Measurements from ENCODE around the gene PANK4.
A peak's percentile ranks its signal among the peaks of the same experiment; 100 is the strongest.

Gene PANK4

DNA sequence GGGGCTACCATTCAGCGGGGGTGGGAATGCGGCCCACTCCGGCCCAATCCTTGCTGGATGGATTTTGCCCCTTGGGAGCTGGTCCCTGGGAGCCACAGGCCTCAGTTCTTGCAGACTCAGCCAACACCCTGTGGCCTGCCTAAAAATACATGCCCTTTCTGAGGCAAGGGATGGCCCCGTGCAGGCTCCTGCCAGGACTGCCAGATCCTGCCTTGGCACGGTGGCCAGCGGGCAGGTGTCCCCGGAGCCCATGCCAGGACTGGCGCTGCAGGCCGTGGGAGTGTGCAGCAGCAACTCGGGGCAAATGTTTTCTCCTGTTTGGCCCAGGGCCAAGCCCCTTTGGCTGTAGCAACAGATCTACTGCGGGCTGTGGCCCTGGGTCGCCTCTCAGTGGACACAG is 1.6 kb upstream of the PANK4 start:
- no peak for DNase-seq

DNA sequence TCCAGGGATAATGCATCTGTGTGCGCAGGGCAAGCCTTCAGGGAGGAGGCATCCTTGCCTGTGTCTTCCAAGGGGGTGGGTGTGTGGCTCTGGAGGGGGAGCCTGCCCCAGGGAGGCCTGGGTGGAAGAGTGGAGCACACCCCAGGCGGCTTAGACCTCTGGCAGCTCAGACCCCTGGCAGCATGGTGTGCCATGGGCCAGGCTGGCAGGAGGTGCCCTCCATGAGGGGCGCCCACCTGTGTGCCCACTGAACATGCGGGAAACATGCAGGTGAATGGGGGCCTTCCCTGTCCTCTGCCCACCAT is 1.1 kb upstream of the PANK4 start:
- DNase-seq = no peak

DNA sequence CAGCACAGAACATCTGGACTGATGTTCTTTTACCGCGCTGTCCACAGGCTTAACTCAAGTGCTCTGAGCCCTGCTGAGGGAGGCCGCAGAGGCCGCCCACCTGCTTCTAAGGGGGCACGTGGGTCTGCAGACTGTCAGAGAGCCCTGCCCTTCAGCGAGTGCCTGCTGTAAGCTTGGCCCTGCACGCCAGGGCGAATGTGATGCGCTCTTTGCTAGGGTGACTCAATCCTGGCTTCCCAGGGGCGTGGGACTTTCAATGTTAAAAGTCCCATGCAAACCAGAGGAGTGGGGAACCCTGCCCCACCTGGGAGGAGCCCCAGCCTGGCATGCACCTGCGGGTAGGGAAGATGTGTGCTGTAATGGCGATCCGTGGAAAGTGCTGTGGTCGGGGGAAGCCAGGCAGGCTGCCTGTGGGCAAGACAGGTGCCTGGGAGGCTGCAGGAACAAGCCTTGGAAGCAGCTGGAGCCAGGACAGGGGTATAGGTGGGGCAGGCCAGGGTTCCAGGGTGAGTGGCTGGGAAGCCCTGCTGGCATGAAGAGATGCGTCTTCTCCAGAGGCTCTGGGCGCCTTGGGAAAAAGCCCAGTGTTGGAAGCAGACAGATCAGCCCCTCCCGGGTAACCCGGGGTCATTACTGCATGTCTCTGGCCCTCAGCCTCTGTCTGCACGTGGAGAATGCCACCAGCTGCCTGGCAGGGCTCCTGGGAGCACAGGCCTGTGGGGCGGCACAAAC is 594 bp upstream of the PANK4 start:
- DNase-seq = peak; percentile 74

DNA sequence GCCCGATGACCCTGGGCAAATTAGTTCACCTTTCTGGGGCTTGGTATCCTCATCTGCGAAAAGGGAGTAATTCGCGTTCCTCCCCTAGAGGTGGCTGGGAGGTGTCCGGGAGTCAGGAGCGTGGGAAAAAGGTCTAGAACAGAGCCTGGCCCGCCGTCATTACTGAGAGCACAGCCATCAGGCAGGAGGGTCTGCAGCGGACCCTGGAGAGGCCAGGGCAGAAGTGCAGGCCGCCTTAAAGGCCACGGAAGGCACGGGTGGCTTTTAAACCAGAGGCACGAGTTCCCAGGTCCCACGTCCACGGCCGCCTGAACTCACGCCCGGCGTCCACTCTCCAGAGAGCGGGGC is 850 bp downstream of the PANK4 start:
- no peak for DNase-seq

DNA sequence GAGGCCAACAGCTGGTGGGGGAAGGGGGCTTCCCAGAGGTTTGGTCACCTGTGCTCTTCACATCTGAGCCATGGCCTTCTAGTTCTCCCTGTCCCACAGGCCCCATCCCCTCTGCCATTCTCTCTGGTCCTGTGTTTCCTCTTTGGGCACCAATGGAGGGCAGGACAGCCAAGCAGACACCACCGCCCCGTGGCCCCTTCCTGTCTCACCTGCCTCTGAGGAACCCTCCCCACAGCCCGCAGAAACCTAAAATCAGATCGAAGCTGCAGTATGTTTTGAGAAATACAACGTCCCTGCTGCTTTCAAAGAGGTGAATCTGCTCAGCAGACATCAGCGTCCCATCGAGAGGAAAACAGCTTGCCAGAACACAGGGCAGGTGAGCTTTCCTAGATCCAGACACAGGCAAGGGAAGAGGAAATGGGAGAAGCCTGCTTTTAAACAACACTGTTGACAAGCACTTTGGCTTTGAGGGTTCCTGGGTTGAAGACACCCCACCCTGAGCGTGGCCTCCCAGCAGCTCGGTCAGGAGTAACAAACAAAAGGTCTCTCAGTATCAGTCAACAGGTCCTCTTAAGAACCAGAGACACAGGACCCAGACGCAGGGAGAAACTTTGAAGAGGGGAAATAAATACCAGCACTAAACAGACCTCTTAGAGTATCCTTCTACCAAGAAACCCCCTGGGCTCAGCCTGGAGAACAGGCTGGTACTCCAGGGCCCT is 2.3 kb downstream of the PANK4 start:
- no peak for DNase-seq

DNA sequence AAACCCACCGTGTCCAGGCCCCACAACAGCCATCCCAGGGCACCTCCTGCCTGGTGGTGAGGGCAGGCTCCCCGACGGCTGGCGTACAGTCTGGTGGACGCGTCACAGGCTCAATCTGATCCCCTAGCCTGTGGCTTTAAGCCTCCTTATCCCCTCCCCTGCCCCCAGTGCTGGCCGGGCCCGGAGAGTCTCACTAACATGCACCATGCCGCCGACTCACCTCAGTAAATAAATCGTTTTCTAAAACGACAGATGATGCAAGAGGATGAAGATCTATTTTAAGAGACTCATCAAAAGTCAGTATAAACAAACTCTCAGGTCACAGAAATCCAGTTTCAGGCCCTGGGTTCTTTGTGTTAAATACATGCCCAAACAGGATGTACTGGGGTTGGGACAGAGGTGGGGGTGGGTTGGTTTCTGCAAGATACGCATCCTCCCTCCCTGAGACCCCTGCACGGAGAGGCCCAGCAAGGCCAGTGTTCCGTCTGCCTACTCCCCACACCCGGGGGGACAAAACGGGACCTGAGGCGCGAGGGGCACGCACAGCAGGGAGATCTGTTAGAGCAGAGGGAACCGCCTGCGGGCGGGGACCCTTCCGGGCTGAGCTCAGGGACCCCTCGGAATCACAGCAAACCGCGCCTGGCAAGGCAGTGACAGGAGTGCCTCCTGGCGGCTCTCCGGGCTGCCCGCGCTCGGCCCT is 3.1 kb downstream of the PANK4 start:
- DNase-seq = no peak

DNA sequence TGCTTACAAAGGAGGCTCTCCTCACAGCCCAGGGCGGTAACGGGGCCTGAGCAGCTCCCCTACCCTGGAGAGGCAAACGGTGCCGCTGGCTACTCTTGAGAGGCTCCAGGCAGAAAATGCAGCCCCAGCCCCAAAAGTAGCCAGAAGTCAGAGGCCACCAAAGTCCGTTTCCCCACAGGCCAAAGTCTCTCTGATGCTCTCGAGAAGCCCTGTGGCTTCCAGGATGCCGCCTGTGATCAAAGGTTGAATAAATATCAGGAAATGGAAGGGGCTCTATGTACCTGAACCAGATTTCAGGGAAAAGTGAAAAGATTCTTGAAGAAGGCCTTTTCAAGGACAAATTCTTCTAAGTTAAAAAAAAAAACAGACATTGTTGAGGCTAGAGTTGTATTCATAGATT is 4.2 kb downstream of the PANK4 start:
- no peak for DNase-seq

DNA sequence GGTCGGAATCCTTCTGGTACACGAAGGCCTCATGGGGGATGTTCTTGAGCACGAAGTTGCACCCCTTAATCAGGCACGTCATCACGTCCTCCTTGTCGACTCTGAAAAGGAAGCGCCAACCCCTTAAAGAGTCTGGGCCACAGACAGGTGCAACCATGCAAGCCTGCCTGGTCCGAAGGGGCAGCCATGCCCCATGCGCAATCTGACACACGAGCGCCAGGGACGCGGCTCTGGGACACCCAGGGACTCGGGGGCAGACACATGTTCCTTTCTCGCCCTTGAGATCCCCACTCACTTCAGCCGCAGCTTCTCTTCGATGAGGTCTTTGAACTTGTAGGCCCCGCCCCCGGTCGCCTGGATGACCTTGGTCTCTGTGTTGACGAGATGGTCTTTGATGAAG is 5.6 kb downstream of the PANK4 start:
- no peak for DNase-seq

DNA sequence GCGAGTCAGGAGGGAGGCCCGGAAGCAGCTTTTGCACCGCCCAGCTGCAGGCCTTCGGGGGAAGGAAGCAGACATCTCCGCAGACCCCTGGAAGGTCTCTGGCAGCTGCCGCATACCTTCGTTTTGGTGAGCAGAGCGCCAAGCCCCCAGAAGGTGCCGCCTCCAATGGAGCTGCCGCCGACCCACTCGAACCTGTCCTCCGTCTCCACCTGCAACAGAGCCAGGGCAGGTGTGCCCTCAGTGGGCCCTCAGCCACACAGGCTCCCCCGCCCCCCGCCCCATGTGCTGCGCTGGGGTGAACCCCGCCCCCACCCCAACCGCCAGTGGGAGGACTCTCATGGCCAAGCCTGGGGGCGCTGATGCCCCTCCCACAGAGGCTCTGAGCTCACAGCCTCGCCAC is 6.2 kb downstream of the PANK4 start:
- no peak for DNase-seq

DNA sequence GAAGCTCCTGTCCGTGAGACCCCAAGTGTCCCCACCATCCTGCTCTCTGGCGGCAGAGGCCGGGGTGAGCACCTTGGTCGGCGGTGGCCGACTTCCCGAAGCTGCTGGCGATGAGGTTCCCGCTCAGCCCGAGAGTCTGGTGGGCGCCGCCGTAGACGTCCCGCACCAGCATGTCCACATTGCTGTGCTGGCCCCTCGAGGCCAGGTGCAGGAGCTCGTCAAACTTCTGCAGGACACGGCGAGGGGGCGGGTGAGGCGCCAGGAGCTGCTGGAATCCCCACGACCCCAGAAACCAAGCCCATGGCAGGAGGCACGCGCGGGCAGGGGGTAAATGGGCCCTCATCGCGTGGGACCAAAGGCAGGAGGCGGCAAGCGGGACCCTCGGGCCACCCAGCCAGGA is 6.7 kb downstream of the PANK4 start:
- no peak for DNase-seq

DNA sequence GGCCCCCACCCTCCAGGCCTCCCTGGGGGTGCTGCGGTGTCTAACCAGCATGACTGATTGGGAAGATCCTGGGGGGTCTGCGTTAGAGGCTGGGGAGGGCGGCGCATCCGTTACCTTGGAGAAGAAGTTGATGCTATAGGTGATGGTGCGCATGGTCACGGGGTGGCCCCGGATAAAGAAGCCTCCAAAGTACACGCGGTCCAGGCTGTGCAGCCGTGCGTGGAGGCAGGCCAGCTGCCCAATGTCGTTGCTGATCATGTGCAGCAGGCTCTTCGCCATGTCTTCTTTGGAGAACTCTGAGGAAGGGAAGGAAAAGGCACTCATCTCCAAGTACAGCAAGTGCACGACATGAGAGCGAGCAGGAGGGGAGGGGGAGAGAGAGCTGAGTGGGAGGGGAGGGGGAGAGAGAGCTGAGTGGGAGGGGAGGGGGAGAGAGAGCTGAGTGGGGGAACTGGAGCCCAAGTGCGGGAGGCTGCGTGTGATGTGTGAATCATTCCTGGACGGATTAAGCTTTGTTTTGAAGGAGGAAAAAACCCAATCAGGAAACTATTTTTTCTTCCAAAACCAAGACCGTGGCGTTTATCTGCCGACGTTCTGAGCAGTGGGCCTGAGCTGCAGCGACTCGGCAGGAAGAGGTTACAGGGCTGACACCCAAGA is 7.2 kb downstream of the PANK4 start:
- DNase-seq = no peak

DNA sequence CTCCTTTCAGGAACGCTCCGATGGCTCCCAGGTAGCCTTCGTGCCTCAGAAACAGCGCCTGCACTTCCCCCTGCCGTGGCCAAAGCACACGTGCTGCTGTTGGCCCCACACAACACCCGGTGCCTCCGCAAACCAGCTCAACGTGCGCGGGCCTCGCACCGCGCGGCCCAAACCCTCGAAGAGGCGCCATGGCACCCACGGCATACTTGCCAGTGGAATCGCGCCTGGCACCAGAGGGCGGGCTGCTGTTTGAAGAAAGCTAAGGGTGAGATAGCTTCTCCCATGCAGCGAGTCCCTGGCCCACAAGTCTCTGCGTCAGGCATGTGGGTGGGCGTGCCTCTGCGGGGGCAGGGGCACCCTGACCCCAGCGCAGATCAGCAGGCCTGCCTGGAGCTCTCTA is 7.9 kb downstream of the PANK4 start:
- DNase-seq = no peak

DNA sequence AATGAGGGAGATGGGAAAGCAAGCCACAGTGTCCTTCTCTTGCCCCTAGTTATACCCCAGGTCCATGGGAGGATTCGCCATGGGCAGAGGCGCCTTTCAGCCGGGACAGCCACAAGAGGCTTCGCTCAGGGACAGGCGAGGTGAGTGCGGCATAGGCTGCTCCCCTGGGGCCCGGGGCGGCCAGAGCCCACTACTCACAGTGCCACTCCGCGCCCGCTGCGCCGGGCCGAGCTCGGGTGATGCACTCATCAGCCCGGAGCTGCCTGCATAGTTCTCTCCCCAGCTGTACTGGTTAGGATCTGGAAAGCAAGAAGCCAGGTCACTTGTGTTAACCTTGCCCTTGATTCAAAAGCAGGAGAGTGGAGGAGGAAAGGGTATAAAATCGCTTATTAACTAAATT is 8.4 kb downstream of the PANK4 start:
- no peak for DNase-seq

DNA sequence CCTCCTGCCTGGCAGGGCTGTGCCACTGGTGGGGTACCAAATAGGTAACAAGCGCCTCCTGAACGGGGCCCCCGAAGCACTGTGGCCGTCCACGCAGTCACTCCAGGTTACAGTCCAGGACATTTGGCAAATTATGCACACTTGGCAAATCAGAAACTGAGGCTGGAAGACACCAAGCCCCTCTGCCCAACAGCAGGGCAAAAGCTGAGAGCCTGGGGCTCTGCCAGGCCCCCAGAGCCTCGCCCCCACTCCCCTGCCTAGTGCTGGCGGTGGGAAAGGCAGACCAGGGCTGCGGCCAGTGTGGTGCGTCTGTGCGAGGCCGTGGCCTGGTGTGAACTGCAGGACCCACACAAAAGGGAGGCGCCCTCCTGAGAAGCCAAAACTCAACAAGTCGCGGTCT is 9.4 kb downstream of the PANK4 start:
- DNase-seq = no peak

DNA sequence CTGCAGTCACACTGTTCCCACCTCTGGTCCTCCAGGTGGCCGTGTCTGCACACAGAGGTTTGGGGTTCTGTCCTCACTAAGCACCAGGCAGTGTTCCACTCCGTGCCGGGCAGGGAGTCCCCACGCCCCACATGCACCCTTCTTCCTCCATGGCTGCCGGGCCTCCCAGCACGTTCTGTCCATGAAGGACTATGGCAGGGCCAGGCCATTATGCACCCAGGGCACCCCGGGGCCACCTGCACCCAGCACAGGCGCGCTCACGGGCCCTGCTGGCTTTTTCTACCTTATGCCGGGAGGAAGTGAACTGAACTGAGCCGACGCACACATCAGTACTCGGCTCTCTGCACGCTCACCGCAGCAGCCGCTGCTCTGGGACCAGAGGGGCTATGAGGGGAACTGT is 10.3 kb downstream of the PANK4 start:
- DNase-seq = no peak

DNA sequence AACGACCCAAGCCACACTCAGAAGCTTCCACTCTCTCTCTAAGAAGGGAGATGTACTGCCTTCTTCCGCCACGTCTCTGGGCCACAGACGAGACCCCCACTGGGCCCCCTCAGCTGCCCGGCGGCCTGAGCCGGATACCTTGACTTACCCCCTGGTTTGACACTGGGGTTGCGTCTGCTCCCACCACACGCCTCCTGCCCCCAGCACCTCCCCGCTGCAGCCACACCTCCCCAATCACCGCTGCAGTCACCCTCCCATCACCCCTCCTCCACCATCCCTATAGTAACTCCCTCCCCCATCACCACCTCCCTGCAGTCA is 10.7 kb downstream of the PANK4 start:
- no peak for DNase-seq

DNA sequence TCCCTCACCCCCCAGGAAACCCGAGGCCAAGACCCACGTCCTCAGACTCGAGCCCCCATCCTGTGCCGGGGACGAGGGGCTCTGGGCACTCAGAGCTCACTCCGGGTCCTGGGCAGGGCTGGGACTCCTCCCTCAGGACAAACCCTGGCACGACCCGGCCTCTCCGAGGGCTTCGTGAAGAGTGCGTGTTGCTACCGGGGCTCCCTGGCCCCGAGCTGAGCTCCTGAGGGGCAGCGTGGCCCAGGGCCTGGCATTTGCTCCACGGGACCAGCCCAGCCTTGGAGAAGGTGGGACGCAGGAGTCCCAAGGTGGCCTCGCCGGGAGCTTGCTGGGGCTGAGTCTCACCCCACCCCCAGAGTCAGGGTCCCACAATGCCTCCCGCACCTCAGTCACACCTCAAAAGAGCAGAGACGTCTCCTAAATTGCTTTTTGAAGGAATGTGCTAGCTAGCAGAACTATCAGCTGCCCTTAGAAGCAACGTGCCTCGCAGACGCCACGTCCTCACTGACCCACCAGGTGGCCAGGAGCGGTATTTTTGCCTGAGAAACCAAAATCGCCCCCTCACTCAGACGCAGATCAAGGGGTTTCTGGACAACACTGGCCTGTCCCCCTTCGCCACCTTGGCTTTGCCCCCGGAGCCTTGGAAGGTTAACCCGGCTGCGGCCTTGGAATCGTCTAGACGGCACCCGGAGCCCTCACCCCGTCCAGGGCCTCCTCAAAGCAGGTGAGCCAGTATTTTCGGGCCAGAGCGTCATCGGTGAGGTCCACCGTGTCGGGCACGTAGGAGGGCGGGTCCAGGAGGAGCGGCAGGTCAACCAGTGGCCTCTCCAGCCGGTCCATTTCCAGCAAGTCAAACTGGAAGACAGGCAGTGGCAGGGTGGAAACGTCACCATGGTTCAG is 11.3 kb downstream of the PANK4 start:
- DNase-seq = no peak

DNA sequence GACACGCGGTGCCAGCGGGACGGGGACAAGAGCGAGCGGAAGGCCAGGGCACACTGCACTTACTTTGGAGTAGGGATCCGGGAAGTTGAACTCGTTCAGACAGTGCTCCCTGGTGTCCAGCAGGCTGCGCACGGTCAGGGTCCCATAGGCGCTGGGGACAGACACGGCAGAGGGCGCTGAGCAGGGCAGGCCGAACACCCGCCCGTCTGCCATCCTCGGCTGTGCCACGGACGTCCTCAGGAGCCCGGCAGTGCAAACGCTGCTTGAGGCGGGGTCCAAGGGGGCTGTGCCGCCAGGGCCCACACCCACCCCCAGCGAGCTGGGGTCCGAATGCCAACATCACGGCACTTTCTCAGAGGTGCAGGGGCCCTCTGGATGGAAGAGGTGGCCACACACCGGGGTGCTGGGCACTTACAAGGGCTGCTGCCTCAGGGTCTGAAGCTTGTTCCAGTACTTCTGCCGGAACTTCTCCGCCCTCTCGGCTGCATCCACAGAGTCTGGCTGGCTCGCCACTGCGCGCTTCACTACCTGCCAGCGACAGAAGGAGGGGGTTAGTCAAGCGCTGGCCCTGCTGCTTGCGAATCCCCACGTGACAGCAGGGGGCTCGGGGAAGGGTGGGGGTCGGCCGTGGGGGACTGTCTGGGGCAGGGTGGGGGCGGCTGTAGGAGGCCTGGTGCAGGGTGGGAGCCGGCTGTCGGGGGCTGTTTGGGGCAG is 12.3 kb downstream of the PANK4 start:
- no peak for DNase-seq

DNA sequence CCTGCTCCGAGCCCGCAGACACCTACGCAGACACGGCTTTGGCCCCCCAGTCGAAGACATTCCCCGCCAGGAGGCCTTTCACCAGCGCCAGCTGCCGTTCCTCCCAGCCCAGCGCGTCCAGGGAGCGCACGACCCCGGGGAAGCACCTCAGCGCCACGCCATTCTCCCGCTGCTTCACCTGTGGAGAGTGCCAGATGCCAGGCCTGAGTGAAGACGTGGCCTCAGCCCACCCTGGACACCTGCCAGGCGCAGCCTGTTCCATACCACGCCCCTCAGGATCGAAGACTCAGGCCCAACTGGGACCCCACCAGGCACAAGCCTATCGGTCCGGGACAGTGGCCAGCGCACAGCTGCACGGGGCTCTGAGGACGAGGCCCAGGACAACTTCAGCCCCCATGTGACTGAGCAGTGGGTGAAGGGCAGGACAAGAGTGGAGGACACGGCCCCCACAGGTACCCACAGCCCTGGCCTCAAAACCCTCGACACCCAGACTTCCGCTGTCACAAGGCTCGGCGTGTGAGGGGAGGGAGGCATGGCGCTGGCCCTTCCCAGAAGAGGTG is 13.5 kb downstream of the PANK4 start:
- DNase-seq = no peak

DNA sequence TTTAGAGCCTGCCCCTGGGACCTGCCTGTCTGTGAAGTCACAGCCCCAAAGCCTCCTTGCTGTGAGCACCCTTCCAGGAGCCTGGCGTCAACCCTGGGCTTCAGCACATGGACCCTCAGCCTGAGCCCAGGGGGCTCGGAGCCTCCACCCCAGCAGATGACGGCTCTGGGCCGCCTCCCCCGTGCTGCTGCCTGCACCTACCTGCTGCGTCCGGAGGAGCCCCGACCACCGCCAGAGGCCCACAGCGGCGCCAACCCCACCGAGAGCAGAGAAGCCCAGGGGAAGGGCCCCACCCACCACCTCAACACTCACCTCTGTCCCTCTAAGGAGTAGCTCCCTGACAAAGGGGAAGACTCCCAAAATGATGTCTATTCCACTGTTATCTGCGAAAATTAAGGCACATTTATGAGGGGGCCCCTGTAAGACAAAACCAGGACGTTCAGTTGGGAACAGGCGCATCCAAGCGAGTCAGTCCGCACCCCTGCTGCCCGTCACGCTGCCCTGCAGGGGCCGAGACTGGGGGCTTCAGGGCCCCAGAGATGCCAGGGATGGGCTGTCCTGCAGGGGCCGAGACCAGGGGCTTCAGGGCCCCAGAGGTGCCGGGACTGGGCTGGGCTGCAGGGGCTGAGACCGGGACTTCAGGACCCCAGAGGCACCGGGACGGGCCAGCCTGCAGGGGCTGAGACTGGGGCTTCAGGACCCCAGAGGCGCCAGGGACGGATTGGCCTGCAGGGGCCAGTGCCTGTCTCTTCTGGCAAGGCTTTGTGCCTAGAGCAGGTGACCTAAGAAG is 15.8 kb downstream of the PANK4 start:
- DNase-seq = no peak

DNA sequence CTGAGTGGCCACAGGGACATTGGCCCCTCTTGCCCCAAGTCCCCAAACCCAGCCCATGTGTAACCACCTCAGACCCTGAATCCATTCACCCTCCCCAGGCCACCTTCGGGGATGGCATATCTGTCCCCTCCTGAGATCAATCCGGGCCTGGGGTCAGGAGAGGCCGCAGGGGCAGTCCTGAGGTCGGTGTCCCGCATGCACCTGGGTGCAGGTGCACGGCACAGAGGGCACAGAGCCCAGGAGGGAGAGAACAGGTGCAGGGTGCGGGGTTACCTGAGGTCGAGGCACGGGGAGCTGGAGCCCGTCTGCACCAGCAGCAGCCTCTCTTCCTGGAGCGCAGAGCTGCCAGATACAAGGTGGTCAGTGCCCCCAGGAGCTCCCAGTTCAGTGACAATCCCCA is 16.8 kb downstream of the PANK4 start:
- DNase-seq = no peak
